ENCODE data around the gene RRBP1.
"Not testable (repeated sequence)": the region's sequence is repeated elsewhere in the genome, so short reads cannot be mapped to it uniquely, and the experiment has no call there.

RRBP1 gene

DNA sequence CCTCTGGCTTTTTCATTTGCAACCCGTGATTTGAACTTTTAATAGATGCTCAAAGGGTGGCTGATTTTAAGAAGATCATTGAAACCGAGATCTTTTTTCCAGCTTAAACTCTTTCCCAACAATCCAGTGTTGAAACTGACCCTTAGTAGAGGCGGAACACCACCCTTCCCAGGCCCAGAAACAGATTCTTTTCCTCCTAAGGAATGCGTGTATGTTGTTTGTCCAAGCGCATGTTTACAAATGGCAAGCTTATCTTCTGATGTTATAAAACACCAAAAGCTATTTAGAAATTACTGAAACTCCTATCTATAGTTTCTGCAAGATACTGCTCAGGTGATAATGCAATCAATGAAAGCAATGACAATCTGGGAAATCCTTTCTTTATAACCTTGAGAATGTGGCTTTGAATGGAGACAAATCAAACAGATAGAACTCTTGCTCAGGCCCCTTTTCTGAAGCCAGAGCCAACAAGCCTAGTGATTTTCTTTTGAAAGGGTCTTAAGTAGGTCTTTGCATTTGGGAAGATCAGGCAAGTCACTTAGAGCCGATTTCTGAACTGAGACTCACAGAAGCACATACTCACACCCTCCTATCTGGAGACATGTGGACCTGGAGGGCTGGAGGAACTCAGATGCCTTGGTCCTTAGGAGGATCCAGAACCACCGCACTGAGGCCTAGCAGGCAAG is 26.8 kb upstream of the RRBP1 start:
- no peak for DNase-seq (ENCODE audit: low read depth in 1 of 2, low spot score in 1 of 2)

DNA sequence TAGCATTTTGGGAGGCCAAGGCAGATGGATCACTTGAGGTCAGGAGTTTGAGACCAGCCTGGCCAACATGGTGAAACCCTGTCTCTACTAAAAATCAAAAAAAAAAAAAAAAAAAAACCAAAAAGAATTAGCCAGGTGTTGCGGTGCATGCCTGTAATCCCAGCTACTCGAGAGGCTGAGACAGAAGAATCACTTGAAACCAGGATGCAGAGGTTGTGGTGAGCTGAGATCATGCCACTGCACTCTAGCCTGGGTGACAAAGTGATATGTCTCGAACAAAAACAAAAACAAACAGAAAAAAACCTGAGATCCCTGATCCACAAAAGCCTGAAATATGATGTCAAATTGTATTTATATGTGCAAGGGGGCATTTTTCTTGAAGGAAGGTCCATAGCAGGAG is 25.9 kb upstream of the RRBP1 start:
- not testable (repeated sequence) for DNase-seq (ENCODE audit: low read depth in 1 of 2, low spot score in 1 of 2)

GRCh38 chr20:17706632-17707031 is 24.6 kb upstream of the RRBP1 start:
- DNase-seq (ENCODE audit: low read depth in 1 of 2, low spot score in 1 of 2) = no peak

DNA sequence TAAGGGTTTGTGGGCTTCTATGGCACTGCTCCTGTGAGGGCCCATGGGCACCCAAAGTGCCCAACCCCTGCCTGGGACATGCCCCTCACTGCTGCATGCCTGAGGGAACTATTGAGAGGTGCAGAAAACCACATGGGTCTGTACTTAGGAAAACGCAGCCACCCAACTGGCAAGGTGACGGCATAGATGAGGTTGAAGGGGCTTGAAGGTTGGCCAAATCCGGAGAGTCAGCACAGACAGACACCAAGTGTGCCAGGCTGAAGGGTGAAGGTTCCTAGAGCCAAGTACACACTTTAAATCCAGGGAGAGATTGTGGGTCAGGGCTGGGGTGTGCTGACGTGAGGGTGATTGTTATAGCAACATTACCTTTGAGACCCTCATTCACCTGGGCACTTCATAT is 23.9 kb upstream of the RRBP1 start:
- DNase-seq (ENCODE audit: low read depth in 1 of 2, low spot score in 1 of 2) = no peak

DNA sequence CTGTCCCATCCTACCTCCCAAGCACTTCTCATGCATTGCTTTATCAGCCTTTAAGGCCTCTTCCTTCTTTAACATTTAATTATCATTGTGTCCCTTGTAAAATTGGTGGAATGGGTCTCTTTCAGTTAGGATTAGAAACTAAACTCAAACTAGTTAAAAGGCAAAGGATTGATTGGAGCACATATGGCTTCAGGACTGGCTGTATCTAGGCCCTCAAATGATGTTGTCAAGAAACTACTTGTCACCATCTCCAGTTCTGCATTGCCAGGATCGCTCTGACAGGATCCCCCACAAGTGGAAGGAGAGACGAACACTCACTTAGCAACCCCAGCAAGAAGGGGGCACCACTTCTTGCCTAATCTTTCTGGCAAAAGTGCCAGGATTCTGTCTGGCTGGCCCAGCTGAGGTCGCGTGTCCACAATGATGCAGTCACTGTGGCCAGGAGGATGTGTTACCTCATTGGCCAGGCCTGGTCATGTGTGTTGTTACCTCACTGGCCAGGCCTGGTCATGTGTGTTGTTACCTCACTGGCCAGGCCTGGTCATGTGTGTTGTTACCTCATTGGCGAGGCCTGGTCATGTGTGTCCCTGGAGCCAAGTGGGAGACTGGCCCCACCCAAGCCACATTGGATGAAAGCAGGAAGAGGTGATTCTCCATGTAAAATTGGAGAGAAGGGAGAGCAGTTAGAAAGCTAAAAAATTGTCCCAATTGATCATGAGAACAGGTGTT is 22.7 kb upstream of the RRBP1 start:
- no peak for DNase-seq (ENCODE audit: low read depth in 1 of 2, low spot score in 1 of 2)

DNA sequence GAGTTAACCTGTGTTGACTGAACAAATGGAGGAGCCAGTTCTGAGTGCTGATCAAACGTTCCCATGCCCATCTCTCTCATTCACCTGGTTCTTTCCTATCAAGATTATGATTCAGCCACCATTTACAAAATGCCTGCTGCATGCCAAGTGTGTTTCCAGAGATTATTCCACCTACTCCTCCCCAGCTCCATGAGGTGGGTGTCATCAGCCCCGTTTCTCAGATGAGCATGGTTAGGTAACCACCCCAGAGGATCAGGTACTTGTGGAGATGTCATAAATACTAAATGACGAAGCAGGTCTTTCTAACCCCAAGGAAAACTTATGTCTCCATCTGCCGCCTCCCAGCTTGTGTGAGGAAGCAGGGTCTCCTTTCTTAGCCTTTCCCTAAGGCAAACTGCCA is 19.8 kb upstream of the RRBP1 start:
- DNase-seq (ENCODE audit: low read depth in 1 of 2, low spot score in 1 of 2) = no peak

GRCh38 chr20:17700637-17701036 is 18.6 kb upstream of the RRBP1 start:
- no peak for DNase-seq (ENCODE audit: low read depth in 1 of 2, low spot score in 1 of 2)

DNA sequence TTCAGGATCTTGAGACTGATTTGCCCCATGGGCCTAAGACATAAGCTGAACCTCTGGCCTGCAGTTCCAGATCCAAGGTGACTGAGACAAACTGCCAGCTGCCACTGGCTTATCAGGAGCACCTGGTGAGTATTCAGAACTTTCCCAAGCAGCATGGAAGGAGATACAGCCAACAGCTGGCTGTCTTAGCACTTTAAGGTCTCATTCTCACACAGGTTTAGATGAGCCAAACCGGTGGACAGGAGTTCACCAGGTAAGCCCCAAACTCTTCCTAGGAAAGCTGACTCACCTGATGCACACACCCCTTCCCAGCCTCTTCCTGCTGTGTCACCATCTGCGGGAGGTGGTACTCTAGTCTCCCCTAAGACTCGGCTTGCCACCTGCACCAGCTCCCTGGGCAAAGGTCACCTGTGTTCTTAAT is 17.9 kb upstream of the RRBP1 start, which contains the start of gene BANF2:
BANF2 (plus strand) TSS at position 36 of the 421 bp plus-strand sequence. CDS start 25,060 bp downstream, outside the sequence.
- DNase-seq (ENCODE audit: low read depth in 1 of 2, low spot score in 1 of 2) = no peak

GRCh38 chr20:17698384-17698783 is 16.3 kb upstream of the RRBP1 start:
- DNase-seq (ENCODE audit: low read depth in 1 of 2, low spot score in 1 of 2) = no peak

- no peak for DNase-seq (ENCODE audit: low read depth in 1 of 2, low spot score in 1 of 2)
Observed at GRCh38 chr20:17697171-17697570, 15.1 kb upstream of the RRBP1 start.

GRCh38 chr20:17696287-17696686 is 14.2 kb upstream of the RRBP1 start:
- DNase-seq (ENCODE audit: low read depth in 1 of 2, low spot score in 1 of 2) = no peak

DNA sequence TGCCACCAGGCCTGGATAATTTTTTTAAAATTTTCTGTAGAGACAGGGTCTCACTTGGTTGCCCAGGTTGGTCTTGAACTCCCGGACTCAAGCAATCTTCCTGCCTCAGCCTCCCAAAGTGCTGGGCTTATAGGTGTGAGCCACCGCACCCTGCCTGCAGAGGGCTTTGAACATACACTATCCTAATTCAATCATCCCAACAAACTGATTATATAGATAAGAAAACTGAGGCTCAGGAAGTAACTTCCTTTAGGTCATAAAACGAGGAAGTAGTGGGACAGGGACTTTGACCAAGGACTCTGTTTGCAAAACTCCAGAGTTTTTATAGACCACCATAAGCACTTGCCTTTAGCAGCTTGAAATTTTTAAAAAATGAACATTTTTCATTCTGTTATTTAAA is 12.7 kb upstream of the RRBP1 start:
- no peak for DNase-seq (ENCODE audit: low read depth in 1 of 2, low spot score in 1 of 2)

- no peak for DNase-seq (ENCODE audit: low read depth in 1 of 2, low spot score in 1 of 2)
Observed at GRCh38 chr20:17693444-17694001, 11.5 kb upstream of the RRBP1 start.

- no peak for DNase-seq (ENCODE audit: low read depth in 1 of 2, low spot score in 1 of 2)
Observed at GRCh38 chr20:17691758-17692157, 9.7 kb upstream of the RRBP1 start.

DNA sequence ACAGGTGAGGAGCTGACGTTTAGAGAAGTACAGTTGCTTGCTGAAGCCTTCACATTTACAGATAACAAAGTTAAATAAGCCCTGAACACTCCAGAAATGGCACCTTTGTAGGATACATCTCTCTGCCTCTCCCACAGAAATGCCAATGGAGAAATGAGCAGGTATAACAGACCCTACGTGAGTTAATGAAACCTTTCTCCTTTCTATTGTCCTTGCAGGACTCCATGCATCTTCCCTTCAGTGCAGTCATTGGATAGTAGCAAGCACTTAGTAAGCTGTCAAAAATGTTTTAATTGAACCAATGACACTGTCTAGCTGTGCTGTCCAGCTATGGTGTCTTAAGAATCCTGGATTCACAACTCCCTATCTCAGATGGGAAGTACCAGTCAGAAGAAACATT is 8.1 kb upstream of the RRBP1 start:
- DNase-seq (ENCODE audit: low read depth in 1 of 2, low spot score in 1 of 2) = no peak

DNA sequence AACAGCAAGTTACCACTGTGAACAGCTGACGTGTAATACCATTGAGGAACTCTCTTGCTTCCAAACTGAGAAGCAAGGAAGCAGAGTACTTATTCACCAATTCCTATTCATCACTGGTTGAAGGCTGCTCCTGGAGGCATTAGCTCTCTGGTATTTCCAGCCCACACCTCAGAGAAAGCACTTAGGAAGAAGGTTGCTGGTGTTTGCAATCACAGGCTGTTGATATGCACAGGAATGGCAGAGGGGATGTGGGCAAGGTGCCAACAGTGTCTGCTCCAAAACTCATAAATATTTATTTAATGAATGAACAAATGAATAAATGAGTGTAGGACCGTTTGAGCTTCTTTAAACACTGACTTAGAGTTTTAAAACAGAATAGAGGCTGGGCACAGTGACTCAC is 6.9 kb upstream of the RRBP1 start:
- no peak for DNase-seq (ENCODE audit: low read depth in 1 of 2, low spot score in 1 of 2)

GRCh38 chr20:17687800-17688199 is 5.8 kb upstream of the RRBP1 start:
- DNase-seq (ENCODE audit: low read depth in 1 of 2, low spot score in 1 of 2) = no peak

- no peak for DNase-seq (ENCODE audit: low read depth in 1 of 2, low spot score in 1 of 2)
Observed at GRCh38 chr20:17685168-17685567, 3.1 kb upstream of the RRBP1 start.

DNA sequence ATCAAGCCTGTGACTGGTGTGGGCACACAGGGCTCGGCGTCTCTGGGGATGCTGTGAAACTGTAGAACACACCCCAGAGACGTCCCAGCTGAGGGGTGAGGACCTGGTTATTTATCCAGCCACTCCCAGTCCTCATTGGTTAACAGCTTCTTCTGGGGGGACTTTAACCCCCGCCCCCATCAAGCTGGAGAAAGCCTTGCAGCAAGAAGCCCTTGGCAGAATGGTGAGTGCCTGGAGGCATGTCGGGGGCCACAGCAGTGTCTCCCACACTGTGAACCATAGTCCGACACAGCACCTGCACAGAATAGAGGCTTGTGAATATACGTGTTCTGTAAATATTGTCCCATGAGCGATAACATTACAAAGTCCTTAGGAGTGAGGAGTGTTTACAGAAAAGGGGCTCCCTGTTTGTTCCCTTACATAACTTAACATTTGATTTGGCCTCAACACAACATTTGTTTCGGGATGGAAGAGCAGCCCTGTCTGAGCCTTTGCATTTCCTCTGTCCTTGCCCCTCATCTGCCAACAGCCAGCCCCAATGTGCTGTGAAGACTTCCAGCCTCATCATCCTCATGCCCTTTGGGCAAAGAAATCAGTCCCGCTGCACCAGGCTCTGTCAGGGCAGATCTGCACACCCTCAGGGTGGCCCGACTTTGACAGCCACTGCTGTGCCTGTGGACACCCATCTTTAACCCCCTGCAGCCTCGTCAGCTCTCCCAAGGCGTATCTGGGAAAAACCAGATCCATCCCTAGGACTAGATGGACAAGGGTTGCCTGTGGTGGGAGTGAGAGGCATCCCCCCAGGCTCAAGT is 2.2 kb upstream of the RRBP1 start:
- no peak for DNase-seq (ENCODE audit: low read depth in 1 of 2, low spot score in 1 of 2)

DNA sequence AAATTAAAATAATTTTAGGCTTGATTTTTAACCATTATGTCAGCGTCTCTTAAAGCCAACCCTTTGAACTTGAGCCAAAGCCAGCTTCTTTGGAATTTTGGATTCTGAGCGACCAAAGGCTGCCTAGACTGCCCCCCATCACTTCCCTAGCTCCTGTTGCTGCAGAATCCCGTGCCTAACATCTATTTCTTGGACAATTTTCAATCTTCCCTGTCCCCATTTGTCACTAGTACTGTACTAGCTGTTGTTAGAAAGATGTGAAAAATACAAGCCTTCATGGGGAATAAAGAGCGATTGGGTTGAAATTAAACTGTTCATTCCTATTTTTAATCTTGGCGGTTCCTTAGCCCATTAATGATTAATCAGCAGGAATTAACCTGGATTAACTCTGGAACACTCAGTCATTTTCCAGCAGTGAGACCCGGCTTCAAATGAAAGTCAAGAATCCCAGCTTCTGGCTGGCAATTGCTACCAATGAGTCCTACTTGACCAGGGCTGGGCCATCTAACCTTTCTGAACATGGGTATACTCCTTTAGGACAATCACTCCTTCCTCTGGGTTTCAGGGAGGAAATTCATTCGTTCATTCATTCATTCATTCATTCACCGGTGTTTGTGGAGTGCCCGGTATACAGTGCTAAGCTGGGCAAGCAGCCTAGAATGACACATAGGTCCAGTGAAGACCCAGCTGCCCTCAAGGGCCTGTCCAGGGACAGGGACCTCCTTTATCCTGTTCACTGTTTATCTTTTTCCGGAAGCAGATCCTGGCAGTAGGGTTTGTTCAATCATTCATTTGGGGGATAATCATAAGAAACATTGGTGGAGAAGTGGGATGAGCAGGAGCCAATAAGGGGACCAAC is 1.4 kb upstream of the RRBP1 start:
- DNase-seq (ENCODE audit: low read depth in 1 of 2, low spot score in 1 of 2) = no peak

DNA sequence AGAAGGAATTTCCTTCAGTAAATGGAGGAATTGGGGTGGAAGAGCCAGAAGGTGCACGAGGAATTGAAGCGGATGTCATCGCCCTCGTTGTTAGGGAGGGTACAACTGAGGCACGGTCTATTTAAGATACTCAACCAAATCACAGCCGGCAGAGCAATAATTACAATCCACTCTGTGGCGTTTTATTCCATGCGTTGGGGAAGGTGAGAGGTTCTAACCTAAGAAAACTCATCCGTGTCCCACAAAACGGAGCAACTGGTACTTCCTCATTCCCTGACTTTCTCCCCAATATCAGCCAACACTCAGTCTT is 802 bp upstream of the RRBP1 start:
- no peak for DNase-seq (ENCODE audit: low read depth in 1 of 2, low spot score in 1 of 2)

All from activated T-helper 1 cell treated with anti-CD3 and anti-CD28 coated beads, Interleukin-2, amount 50 U/mL, for 16 hours (primary cell).